HG03342 (cell line): ENCODE results near the gene TRAF7.
"Not testable (repeated sequence)": the region's sequence is repeated elsewhere in the genome, so short reads cannot be mapped to it uniquely, and the experiment has no call there.

Source experiments
- ATAC-seq: cut with Tn5 transposase; IDR thresholded peaks from one replicate; pipeline ENCODE4 v1.9.1; 2021; ENCODE audit warnings: mild to moderate bottlenecking, moderate library complexity; ENCODE audit not compliant: unreplicated experiment

Gene TRAF7

DNA sequence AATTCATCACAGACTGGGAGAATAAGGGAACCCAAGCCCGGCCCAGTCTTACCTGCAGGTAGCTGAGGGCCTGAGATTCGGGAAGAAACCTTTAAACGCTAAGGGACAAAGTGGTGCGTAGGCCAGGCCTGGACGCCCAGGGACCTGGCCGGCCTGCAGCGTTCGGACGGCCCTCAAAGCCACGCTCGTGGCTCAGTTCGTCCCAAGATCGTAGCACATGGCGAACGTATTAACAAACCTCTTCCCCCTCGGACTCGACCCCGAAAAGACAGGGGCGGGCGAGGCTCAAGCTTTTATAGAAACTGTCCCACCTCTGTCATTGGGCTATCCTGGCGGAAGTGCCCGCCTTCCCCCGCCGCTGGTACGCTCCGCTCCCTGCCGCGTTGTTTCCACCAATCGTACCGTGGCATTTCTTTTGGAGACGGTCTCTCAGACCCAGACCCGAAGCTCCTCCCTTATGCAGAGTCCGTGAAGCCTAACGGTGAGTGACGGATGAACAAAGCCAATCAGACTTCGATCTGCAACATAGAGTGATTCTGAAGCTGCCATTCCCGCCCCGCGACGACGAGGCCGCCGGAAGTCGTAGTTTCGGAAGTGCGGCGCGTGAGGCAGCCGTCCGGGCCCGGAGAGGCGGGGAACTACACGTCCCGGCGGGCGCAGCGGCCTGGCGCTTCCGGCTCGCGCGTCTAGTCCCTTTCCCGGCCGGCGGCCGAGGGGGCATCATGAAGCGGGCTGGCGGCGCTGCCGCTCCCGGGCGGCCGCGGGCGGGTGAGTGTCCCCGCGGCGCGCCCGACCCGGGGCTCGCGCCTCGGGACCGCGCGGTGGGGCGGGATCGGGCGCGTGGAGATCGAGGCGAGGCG lies at the start of gene TRAF7:
TRAF7 (plus strand) TSS at position 692 of the 860 bp plus-strand sequence. CDS start 8,139 bp downstream, outside the sequence.
- ATAC-seq, result peak; percentile 82

DNA sequence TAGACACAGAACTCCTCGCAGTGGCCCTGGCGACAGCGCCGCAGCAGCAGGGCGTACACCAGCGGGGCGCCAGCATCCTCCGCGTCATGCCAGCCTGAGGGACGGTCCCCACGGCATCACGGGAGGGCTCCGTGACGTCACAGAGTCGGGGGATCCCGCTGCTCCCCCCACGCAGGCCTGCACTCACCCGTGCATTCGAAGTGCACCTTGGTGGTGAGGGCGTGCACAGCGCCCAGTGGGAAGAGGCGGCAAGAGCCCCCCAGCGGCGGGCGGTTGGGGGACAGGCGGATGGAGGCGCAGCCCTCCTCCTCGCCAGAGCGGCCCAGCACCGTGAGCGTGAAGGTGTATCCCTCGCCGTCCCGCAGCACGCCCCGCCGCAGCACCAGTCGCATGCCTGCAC lies 49.4 kb upstream of the TRAF7 start:
- ATAC-seq, result not testable (repeated sequence)

DNA sequence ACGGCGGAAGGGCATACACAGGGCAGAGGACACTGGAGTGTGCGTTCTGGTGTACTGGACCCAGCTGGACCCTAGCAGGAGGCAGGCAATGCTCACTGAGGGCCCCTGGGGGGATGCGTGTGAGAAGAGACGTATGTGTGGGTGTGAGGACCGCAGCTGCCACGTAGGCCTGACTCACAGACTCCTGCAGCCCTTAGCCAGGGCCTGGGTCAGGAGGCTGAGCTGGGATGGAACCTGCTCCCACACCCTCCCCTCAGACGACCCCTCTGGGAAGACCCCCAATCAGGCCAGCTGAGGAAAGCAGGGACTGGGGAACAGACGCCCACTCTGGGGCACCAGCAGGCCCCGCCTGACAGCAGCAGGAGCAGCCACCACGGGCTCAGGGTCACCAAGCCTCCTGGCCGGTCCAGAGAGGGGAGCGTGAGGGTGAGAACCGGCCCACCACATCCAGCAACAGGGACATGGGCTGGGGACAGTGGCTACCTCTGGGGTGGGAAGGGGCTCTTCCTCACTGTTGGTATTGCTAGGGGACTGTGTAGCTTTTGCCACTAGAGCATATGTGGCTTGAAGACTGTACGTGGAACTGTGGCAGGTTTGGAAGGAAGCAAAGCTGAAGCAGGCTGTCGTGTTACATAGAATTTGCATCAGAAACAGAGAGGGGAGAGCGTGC lies 48.3 kb upstream of the TRAF7 start:
- not testable (repeated sequence) for ATAC-seq

DNA sequence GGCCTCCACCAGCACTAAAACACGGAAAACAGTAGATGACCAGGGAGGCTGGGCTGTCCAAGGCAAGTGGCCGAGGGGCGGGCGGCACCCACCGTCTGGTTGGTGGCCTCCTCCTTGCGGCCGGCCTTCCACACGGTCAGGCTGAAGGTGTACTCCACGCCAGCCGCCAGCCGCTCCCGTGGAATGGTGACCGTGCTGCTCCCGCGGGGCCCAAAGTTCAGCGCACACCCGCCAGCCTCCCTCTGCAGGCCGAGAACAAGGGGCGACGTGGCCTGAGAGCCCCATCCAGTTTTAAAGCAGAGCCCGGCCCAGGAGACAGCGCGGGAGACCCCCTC lies 47.8 kb upstream of the TRAF7 start:
- ATAC-seq, result not testable (repeated sequence)

DNA sequence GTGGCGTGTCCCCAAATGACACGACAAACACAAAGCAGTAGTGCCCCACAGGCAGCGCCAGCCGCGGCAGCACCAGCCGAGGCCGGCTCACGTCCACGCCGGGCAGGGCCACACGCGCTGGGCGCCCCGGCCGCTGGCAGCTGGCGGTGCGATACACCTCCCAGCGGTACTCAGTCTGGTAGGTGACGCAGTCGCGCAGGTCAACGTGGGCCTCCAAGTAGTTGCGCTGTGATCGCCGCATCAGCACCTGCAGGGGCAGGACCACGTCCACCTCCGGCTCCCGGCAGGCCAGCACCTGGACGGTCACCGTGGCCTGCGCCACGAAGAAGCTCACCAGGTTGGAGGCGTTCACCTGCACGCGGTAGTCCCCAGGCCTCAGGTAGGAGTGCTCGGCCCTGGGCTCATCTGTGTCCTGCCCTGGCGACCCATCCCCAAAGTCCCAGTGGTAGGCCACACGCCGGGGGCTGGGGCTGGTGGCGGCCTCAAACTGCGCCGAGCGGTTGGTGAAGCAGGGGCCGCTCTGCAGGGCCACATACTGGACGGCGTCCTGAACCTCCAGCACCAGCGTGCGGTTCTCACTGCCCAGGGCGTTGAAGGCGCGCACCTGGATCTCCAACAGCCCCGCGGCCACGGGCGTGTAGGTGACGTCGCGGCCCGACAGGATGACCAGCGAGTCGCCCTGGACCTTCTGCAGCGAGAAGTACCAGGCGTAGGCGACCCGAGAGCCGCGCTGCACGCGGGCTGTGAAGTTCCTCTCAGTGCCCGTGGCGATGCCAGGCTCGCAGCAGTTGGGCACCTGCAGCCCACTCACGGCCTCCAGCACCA lies 46.9 kb upstream of the TRAF7 start:
- not testable (repeated sequence) for ATAC-seq

DNA sequence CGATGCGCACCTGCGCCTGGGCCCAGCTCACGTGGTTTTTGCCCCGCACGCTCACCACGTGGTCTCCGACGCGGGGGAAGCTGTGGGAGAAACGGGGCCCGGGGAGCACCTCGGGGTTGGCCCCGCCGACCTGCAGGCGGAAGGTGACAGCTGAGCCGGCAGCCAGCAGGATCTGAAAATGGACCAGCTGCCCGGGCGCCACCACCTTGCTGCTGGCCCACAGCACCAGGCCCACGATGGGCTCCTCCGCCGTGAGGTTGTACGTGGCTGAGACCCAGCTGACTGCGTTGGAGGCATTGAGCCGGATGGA lies 46.4 kb upstream of the TRAF7 start:
- not testable (repeated sequence) for ATAC-seq

DNA sequence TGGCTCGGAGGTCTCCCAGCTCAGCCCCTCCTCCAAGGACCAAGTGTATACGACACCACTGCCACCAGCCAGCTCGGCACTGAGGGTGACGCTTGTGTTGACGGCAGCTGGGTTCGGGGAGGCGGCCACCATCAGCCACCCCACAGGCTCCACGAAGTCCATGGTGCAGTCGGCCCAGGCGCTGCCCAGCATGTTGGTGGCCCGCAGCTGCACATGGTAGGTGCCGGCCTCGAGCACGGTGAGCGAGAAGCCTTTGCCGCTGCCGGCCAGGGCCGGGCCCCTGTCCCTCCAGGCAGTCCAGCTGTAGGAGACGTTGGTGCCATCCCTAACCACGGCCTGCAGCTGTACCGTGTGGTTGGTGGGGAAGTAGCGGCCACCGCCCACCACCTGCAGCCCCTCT lies 45.7 kb upstream of the TRAF7 start:
- ATAC-seq, result not testable (repeated sequence)

DNA sequence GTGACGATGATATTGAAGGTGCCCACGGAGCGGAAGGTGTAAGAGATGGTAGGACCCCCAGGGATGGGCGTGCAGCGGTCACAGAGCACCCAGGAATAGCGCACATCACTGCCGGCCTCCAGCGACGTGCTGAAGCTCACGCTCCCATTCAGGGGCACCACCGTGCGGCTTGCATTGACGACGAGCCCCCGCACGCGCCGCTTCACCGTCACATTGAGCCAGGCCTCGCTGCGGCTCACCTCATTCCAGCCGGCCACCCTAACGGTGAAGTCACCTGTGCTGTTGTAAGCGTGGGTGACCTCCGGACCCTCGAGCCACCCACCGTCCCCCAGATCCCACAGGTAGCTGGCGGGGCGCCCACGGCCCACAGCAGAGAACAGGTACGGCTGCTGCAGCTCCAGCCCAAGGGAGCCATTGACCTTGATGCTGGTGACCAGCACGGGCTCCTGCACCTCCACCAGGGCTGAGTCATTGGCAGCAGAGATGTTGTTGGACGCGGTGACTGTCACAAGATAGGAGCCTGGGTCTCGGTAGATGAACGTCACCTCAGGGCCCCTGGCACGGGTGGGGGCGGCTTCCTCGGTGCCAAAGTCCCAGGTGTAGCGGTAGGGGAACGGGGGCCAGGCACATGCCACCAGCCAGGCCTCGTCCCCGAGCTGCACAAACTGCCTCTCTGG lies 45.1 kb upstream of the TRAF7 start:
- not testable (repeated sequence) for ATAC-seq

DNA sequence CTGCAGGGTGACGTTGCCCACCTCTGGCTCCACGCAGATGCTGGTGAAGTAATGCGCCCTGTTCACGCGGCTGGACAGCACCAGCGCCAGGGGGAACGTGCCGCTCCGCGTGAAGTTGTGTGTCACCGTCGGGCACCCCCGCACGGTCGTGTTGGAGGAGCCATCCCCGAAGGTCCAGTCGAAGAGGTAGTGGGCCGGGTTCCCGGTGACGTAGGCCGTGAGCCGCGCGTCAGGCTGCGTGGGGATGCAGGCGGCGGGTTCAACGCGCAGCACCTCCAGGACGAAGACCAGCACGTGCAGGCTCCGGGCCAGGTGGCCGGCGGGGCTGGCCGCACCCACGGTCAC lies 44.6 kb upstream of the TRAF7 start:
- ATAC-seq, result not testable (repeated sequence)

DNA sequence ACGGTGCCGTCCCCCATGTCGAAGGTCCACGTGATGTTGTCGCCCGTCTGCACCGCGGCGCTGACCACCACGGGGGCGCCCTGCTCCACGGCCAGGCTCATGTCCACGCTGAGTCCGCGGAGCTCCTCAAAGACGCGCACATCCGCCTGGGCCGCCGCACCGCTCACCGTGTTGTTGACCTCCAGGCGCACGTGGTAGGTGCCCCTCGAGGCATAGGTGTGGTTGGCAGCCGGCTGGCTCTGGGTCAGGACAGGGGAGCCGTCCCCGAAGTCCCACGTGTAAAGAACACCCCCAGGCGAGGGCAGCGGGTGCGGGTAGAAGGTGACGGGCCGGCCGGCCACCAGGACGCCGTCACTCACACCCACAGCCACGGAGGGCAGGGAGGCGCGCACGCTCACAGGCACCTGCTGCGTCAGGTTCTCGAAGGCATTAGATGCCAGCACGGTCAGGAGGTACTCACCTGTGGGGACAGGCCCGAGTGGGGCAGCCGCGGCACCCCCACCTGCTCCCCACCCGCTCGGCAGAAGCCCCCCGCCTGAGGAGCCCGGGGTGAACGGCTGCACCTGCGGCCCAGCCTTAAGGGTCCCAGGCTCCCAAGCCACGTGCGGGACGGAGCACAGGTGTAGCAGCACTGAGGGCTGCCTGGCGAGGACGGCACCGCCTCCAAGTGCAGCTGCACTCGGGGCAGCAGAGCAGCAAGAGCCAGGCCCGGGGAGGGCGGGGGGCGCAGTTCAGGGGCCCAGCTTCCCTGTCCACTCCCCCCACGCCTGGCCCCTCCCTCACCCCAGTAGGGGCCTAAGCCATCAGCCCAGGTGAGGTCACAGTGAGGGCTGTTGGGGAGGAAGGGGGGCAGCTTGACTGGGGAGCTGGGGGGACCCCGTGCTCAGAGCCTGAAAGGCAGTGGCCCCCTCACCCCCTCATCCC lies 43.9 kb upstream of the TRAF7 start:
- not testable (repeated sequence) for ATAC-seq

DNA sequence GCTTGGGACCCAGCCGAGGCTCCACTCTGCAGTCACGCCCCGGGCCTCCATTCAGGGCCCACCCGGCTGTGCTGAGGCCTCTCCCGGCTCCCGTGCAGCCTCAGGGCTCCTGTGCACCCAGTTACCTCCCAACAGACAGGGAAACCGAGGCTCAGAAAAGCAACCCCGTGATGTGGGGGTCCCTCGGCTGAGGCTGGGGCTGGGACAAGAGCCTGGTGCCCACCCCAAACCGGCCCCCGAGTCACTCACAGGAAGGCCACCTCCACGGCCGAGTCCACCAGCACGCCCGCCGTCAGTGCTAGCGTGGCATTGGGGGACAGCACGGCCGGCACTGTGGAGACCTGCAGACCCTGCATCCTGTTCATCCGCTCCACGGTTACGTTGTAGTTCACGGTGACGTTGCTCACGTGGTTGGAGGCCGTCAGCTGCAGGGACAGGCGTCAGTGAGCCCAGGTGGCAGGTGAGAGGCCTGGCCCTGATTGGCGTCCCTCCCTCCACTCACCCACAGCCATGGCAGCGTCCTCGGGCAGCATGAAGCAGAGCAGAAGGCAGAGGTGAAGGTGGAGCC lies 43.0 kb upstream of the TRAF7 start:
- not testable (repeated sequence) for ATAC-seq

DNA sequence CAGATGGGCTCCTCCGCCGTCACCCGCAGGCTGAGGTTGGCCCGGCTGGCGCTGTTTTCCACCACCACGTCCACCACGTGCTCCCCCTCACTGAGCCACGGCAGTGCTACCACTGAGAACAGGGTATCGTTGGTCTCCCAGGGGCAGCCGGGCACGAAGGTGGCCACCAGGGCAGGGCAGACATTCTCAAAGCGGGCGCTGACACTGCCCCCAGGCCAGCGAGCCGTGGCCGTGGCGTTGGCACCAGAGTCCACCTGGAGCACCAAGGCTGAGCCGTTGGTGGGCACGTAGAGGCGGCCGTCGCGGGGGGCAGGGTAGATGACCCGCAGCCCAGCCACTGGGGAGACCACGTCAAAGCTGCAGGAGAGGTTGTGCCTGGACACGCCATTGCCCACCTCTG lies 41.4 kb upstream of the TRAF7 start:
- ATAC-seq, result not testable (repeated sequence)

DNA sequence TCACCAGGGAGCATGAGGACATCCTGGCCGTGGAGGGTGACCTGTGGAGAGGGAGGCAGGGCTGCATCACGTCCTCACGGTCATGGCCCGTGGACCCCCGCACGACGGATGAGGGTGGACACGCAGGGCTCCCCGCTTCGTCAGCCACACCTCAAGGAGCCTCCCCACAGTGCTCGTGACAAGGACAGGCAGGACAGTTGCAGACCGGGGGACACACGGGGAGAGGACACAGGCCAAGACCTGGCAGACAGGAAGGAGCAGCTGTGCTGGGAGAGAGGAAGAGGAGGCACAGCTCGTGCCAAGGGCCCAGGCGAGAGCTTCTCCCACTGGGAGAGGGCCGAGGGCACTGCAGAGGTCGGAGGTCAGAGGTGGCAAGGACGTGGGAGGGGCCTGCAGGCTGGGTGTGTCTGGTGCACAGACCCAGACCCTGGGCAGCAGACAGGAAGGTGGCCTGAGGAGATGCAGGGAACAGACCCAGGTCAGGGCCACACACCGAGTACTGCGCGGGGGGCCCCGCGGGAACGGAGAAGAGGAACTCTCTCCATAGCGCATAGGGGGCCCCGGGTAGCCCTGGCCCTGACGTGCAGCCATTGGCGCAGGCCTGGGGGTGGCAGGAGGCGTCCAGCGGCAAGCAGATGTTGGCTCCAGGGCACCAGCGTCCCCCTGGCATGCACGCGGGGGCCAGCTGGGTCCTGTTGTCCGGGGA lies 40.5 kb upstream of the TRAF7 start:
- not testable (repeated sequence) for ATAC-seq

DNA sequence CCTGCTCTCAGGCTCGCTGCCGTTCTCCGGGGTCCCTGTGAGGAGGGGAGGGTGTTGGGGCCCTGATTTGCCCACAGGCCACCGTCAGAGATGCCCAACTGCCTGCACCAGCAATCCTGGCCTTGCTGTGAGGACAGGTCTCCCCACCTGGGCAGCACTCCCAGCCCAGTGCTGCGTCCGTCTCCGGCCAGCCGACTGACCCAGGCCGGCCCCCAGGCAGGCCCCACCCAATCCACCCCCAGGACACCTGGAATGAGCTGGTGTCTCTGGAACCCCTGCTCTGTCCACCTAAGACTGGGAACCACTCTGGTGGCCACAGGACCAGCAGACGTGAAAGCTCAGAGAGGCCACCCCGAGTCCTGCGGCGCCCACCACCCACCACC lies 40.0 kb upstream of the TRAF7 start:
- ATAC-seq, result no peak

DNA sequence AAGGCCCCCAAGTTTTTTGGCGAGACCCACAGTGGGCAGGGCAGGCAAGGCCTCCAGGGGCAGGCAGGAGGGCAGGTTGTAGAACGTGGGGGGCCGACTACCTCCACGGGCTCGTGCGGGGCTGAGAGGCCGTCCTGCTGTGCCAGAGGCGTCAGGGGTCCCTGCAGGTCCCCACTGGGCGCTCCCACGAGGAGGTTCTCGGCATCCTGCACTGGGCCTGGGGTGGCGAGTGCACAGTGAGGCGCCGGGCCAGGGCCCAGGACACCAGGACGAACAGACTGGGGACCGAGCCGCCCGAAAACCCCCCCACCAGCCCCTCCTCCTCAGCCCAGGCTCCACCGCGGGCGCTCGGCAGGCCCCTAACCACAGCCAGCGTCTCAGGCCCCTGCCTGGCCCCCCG lies 39.2 kb upstream of the TRAF7 start:
- ATAC-seq, result not testable (repeated sequence)

DNA sequence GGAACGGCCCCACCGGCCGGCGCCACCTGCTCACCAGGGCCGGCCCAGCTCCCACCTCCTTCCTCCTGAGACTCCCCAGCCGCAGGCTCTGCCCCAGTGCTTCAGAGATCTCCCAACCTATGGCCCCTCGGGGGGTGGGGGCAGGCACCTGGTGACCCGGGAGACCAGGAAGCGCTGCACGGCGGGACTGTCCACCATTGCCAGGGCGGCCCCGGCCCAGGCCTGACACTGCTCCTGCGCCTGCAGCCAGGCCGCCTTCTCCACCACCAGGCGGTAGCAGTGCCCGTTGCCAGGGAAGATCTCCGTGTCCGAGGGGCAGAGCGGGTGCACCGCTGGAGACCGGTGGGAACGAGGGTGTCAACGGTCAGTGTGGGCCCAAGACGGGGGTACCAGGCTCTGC lies 38.2 kb upstream of the TRAF7 start:
- not testable (repeated sequence) for ATAC-seq

DNA sequence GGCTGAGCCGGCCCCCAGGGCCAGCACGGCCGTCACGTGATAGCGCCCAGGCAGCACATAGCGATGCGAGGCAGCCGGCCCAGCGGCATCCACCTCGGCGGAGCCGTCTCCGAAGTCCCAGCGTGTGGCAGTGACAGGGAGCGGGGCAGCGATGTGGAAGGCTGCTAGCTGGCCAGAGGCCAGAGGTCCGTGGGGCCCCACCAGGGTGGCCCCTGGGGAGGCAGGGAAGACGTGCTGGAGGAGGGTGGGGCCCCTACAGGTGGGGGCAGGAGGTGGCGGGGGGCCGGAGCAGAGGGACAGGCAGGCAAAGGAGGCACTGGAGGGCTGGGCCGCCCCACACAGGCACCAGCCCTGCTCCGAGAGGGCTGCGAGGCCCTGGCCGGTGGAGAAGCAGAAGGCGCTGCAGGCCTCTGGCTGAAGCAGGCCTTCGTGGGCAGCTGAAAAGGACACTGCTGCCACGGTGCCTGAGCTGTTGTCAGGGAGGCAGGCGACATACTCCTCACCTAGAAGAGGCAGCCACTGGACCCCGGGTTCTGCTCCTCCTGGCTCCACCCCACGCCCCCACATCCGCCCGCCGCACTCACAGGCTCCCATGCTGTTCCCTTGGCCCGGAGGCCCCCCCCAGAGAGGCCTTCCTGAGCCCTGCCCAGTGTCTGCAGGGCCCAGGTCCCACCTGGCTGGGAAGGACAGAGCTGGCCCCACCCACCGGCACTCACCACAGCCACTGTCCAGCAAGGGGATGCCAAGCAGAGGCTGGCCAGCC lies 37.4 kb upstream of the TRAF7 start:
- ATAC-seq, result not testable (repeated sequence)

DNA sequence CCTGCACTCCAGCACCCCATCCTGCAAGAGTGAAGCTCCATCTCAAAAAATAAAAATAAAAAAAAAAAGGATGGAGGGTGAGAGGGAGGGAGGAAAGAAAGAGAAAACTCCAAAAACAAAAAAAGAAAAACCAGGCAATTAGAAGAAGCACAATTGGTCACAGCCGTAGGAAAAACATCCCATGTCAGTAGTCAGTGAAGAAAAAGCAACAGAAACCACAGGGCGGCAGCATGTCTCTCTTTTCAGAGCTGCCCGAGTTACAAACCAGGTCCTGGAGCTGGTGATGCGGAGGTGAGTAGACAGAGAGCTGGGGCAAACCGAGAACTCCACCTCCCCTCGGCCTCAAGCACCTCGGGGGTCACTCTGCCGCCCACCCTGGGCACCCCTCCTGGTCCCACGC lies 34.3 kb upstream of the TRAF7 start:
- ATAC-seq, result not testable (repeated sequence)
